HG02938 (cell line): ENCODE results near the gene DNM2.

ENCODE experiments used
- ATAC-seq: cut with Tn5 transposase; IDR thresholded peaks from one replicate; pipeline ENCODE4 v1.9.1; 2021; ENCODE audit warnings: mild to moderate bottlenecking, moderate library complexity; ENCODE audit not compliant: unreplicated experiment

DNM2 gene

DNA sequence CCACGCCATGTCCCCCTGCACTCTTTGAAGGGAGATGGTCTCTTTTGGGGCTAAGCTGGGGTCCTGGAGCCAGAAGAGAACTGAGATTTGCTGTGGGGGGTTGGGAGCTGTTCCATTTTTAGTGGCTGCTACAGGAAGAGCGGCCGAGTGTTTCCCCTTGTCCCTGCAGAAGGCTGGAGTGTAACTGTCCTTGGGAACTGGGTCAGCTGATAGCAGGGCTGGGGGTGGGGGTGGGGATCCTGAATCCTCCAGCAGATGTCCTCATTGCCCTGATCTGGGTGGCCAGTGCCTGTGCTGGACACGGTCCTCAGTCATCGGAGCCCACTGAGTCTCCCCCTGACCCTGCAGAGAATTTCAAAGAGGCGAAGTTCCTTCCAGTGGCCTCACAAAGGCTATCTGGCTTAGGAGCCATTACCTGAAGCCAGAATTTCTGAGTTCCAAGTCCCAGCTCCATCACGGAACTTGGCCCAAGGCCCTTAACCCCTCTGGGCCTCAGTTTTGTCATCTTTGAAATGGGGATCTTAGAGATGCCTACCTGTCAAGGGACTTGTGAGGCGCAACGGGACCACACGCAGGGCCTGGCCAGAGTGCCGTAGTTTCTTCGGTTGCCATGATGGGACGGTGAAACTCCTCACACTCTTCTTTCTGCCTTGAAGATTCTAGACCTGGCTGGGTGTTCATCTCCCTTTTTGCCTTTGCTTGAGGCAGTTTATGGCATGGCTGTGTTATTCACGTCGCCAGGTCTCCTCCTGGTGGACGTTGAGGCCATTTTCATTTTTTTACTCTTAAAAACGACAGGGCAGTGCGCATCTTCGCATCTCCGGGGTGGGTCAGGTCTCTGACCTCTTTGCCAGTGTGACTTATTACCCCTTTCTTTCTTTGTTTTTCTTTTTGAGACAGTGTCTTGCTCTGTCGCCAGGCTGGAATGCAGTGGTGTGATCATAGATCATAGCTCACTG, 51.9 kb downstream of the DNM2 start:
- ATAC-seq, result no peak

DNA sequence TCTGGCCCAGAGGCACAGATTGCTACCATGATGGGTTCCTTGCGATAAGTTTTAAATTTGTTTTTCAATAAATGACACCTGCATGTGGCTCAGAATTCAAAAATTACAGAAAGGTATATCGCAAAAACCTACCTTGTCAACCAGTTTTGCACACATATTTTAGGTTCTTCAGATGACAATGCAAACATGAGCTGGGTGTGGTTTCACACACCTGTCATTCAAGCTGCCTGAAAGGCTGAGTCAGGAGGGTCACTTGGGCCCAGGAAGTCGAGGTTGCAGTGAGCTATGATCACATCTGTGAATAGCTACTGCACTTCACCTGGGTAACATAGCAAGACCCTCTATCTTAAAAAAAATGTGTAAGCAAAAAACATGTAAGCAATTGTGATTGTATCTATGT, 56.1 kb downstream of the DNM2 start:
- no peak for ATAC-seq

DNA sequence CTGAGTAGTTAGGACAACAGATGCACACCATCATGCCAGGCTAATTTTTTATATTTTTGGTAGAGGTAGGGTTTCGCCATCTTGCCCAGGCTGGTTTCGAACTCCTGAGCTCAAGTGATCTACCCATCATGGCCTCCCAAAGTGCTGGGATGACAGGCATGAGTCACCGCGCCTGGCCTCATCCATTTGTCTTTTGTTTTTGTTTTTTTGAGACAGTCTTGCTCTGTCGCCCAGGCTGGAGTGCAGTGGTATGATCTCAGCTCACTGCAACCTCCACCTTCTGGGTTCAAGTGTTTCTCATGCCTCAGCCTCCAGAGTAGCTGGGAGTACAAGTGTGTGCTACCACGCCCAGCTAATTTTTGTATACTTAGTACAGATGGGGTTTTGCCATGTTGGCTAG, 57.0 kb downstream of the DNM2 start:
- ATAC-seq, result no peak

DNA sequence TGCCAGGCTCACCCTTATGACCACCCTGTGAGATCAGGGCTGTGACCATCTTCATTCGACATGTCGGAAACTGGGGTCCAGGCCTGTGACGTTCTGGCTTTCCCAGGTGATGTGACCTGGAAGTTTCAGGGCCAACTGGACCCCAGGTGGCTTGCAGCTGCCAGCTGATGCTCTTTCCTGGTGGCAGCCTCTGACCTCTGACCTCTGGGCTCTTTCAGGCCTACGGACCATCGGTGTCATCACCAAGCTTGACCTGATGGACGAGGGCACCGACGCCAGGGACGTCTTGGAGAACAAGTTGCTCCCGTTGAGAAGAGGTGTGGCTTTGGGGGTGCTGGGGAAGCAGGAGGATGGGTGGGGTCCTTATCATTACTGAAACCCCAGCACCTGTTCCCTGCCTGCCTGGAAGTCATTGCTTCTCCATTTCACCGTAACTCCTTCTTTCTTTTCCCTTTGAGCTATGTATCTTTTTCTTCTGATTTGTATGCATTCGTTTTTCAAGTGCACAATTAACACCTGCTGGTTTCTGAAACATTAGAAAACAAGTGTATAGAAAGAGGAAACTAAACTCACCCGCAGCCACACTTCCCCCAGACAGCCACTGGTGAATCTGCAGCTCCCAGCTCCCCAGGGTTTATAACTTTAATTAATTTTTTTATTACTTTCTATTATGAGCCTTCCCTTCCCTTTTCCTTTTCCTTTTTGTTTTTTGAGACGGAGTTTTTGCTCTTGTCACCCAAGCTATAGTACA, 59.2 kb downstream of the DNM2 start:
- ATAC-seq, result no peak

DNA sequence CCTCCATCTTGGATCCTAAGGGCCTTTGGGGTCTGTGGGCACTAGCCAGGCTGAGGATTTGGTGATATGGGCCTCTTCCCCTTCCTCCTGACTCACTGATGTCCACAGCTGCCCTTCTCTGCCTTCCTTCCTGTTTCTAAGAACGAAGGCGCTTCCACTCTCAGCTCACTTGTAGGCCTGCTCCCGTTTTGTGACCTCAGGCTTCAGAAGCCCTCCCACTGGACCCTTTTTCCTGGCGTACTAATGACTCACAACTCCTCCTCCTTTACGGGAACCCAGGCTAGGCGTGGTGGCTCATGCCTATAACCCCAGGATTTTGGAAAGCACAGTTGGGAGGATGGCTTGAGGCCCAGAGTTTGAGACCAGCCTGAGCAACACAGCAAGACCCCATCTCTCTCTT, 62.5 kb downstream of the DNM2 start:
- no peak for ATAC-seq

DNA sequence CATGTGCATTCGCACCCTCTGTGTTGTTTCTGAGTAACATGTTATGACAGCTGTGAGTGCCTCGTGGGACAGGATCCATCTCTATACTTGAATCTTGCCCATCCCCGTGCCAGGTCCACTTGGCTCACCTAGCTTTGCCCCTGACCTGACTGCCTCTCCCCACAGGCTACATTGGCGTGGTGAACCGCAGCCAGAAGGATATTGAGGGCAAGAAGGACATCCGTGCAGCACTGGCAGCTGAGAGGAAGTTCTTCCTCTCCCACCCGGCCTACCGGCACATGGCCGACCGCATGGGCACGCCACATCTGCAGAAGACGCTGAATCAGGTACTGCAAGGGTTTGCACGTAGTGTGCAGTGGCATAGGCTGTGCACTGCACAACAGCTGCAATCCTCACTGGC, 64.9 kb downstream of the DNM2 start:
- no peak for ATAC-seq

DNA sequence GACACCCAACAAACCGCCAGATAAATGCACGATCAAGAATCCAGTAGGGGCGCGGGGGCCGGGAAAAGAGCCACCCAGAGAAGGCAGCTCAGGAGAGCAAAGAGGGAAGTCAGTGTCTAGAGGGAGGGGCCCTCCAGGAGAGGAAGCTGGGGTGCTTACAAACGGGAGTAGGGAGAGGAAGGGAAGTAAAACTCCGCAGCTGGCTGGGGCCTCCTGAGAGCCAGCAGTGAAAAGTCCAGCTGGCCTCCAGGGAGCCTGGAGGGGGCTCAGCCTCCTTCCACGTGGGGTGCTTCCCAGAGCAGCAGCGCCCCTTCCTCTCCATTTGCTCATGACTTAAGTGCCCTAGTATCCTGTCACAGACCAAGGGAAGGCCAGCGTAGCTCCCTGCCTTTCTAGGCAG, 66.4 kb downstream of the DNM2 start:
- ATAC-seq, result no peak

DNA sequence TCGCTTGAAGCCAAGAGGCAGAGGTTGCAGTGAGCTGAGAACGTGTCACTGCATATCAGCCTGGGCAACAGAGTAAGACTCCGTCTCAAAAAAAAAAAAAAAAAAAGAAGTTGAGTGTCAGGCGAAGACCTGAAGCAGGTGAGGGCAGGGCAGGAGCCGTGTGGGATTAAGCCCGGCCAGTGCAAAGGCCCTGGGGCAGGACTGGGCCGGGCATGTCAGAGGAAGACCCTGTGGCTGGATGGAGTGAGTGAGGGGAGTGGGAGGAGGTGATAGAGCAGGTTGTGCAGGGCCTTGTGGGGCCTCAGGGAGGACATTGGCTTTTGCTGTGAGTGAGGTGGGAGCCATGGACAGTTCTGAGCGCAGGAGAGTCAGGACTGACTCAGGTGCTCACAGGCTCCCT, 70.3 kb downstream of the DNM2 start:
- ATAC-seq, result no peak

DNA sequence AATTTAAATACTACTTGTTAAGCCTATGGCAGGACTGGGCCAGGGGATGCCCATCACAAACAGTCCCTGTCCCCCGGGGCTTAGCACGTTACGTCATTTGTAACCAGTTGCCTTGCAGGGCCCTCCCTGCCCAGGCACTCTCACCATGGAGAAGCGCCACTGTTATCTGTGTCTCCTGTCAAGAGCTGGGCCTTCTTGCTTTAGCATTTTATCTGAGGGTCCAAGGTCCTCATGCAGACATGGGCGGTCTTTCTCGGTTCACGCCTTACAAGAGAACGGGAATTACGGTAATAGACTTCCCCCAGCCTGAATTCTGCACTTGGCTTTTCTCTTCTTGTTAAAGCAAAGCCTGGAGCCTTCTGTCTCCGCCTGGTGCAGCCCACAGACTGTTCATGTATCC, 72.0 kb downstream of the DNM2 start:
- ATAC-seq, result no peak

DNA sequence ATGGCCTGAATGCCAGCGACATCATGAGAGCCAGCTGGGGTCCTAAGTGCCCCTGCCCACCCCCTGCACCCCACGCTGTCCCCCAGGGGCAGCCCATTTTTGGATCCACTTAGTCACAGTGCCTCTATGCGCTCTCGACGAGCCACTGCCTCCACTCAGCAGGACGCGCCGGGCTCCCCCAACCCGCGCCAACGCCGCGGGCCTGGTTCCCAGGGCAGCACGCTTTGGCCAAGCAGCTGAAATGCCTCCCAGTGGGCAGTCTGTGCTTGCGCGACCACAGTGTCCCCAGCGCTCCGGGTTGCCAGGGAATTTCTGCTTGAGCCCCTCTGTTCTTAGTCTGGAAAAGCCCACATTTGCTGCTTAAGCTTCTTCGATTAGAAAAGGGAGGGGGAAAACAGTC, 78.8 kb downstream of the DNM2 start:
- ATAC-seq, result no peak

DNA sequence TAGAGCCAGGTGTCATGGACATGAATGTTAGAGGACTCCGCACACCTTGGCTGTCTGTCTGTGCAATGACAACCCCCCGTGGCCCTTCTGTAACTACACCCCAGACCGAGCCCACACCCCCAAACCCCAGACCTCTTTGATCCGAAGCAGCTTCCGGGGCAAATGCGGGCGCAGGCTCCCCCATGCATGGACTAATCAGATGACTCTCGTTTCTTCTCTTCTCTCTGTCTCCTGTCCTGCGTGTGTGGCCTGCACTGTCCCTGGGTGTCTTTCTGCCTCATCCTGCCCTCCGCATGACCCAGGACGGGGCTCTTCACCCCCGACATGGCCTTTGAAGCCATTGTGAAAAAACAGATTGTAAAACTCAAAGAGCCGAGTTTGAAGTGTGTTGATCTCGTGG, 79.2 kb downstream of the DNM2 start:
- ATAC-seq, result no peak

DNA sequence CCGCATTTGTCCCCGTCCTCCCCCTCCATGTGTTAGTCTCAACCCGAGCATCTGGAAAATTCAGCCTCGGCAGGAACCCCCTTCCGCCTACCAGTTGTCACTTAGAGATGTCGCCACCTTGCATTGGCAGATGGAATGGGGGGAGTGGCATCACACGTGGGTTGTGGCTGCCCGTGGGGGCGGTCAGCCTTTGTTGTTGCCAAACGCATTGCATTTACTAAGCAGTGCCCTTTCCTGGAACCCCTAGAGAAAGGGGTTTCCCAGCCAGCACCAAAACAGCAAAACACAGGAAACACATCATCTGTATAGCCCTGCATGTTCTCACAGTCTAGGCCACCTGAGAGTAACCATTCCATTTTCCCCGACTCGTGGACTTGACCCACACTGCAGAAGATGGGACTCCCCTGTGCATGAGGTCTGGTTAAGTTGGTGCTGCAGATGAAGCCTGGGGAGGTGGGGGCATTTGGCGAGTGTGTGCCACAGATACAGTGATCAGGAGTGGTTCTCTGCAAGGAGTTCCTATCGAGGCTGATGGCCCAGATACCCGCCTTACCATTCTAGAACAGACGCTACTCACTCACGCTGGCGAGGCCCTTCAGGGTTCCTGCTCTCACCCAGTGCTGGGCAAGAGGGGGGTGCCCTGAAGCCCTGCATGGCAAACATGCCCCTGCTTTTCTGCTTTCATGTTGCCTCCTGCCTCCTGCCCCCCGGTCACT, 79.8 kb downstream of the DNM2 start:
- no peak for ATAC-seq

DNA sequence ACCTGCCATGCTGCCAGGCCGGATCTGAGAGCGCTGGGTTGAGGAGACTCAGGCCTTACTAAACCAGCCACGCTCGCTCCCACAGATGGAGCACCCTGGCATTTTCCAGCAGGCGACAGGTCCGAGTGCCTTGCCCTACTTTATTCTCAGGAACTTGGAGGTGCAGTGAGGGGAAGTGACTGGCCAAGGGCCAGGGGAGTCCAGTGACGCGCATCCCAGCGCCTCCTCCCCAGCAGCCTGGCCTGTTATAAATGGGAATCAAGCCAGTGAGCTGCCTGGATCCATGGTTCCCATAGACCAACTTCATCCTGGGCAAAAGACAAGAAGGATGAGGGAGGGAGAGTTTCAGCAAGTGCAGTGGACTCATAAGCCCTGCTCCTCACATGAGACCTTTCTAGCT, 82.6 kb downstream of the DNM2 start:
- ATAC-seq, result no peak

DNA sequence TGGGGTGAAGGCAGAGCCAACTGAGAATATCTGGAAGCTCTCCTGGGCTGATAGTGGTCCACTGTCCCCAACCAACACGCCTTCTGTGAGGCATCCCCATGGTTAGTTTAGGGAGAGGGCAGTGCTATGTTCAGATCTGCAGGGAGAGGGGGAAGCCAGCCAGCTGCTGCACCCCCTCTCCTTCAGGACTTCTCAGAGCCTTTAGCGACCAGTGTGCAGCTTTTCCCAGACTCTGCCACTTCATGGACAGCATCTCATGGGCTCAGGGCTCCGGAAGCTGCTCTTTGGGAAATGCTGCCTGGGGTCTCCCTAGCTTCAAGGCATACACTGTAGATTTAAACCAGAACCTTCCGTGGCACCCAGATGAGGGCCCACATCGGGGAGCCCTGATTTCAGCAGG, 84.6 kb downstream of the DNM2 start:
- no peak for ATAC-seq

DNA sequence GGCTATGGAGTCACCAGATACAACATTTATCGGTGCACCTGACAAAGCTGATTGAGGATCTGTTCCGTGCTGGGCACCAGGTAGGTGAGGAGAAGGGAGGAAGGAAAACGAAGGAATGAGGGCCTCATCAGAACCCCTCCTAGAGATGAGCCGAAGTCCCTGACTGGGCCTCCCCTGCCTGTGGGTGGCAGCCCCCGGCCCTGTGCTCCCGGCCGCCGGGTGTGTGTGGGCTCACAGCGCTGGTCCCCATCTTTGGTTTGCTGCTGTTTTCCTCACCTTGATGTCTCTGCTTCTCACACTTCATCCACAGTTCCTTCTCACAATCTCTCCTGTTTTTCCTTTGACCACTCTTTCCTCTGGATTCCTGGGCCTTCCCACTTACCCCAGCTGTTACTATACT, 85.4 kb downstream of the DNM2 start:
- ATAC-seq, result no peak

DNA sequence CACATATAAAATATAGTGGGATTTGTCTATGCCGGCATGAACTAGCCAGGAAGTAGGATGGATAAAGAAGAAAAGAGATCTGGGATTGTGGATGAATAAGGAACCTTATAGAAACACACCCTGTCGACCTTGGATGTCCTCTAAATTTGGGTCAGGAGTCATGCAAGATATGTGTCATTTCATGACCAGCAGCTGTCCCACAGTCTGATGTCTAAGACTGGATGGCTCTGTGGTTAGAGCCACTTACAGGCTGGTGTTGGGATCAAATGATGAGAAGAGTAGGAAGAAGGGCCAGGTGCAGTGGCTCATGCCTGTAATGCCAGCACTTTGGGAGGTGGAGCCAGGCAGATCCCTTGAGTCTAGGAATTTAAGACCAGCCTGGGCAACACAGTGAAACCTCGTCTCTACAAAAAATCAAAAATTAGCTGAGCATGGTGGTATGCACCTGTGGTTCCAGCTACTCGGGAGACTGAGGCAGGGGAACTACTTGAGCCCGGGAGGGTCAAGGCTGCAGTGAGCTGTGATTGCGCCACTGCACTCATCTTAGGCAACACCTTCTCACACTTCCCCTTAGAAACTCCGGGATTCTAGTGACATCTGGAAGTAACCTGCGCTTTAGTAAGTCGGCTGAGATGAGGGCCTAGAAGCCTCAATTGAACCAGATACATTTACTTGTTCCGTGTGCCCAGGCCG, 87.3 kb downstream of the DNM2 start:
- ATAC-seq, result no peak

DNA sequence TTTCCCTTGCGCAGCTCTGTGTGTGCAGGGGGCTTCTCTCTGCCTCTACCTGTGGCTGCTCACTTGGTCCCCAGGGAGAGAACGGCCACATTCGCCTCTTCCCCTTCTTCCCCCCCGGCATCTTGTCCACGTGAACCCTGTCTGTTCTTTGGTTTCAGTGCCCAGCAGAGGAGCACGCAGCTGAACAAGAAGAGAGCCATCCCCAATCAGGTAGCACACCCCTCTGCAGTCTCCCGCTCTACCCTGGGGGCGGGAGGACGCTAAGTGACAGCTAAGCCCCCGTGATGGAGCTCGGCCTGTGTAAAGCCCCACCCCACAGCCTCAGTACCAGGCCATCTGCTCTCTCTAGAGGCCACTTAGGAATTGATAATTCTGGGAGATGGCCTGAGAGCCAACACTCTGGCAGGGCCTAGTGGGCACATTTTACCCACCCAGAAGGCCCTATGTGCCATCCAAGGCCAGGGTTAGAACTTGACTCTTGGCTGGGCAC, 87.9 kb downstream of the DNM2 start:
- ATAC-seq, result no peak

DNA sequence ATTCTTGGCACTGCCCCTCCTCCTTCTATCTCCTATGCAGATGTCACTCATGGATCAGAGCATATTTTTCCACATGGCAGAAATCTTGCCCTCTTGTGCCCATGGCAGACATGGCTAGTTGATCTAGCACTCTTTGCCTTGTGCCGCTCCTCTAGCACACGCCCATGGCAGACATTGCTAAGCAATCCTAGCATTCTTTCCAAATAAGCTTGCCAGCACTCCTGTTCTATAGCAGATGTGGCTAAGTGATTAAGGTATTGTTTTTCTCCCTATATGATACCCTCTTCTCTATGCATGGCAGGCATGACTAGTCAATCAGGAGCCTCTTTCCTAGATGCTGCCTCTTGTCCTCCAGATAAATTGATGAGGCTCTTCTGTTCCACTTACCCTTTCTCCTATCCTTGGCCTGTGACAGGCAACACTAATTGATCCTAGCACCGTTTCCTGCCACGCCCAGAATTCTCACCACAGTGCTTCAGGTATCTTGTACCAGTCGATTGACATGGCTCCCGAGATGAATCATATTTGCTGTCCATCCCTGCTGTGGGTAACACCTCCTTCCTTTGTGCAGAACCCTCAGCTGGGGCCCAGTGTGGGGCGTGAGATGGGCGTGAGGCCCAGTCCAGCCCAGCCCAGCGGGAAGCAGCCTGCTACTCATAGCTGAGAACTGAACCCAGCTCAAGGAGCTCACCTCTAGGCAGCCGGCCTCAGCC, 91.2 kb downstream of the DNM2 start:
- ATAC-seq, result no peak

DNA sequence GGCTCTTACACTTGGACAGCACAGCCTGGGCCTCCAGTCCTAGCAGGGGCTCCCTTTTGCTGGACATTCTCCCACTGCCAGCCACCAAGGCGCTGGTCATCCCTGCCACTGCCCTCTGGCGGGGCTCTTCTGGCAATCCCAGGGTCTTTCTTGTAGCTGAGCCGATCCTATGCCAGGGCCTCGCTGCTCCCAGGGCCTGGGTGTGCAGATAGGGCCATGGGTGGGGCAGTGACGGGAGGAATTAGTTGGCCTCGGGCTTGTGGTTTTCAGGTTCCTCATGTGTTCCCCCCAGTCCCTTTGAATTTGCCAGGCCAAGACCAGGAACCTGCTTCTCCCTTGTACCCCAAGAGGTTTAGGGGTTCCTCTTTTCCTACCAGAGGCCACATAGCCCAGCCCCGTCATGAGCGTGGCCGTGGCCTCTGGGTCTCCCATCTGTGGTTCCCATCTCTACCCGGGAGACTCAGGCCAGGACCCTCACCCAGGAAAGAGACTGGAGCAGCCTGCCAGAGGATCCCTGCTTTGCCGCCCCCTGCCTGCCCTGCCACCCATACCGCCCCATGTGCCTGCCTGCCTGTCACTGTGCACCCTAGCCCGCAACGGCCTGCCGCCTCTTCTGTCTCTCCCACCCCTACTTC, 91.9 kb downstream of the DNM2 start:
- no peak for ATAC-seq
